SIG-M5 treated with dmso at 0.1 percent for 504 hours (cell line): Measurements from ENCODE around the gene RIC8A.

Experiments used
- DNase-seq: peaks from one replicate; lab custom pipeline; 2025; ENCODE audit not compliant: unreplicated experiment; lab: John Stamatoyannopoulos, UW

Gene RIC8A

GRCh38 chr11:203945-204586 lies 3.4 kb upstream of the RIC8A start:
- DNase-seq: no peak

- DNase-seq: no peak
Observed at GRCh38 chr11:204587-205109, 2.9 kb upstream of the RIC8A start.

- DNase-seq: no peak
Observed at GRCh38 chr11:205221-206001, 2.1 kb upstream of the RIC8A start.

- no peak for DNase-seq
Observed at GRCh38 chr11:206002-206384, 1.5 kb upstream of the RIC8A start.

- DNase-seq: no peak
Observed at GRCh38 chr11:206526-207207, 841 bp upstream of the RIC8A start.

GRCh38 chr11:207863-208180 lies 314 bp downstream of the RIC8A start:
- DNase-seq: peak; percentile 47

GRCh38 chr11:208181-208916 lies 841 bp downstream of the RIC8A start:
- peak; percentile 74 for DNase-seq

GRCh38 chr11:208917-209260 lies 1.4 kb downstream of the RIC8A start:
- DNase-seq: no peak

GRCh38 chr11:209275-210121 lies 2.0 kb downstream of the RIC8A start:
- no peak for DNase-seq

- no peak for DNase-seq
Observed at GRCh38 chr11:210122-210802, 2.8 kb downstream of the RIC8A start.

GRCh38 chr11:210803-211180 lies 3.3 kb downstream of the RIC8A start:
- DNase-seq: no peak

GRCh38 chr11:211295-211694 lies 3.8 kb downstream of the RIC8A start:
- DNase-seq: no peak

GRCh38 chr11:211741-212140 lies 4.2 kb downstream of the RIC8A start:
- no peak for DNase-seq

GRCh38 chr11:212150-213100 lies 4.9 kb downstream of the RIC8A start:
- no peak for DNase-seq

GRCh38 chr11:213111-213510 lies 5.6 kb downstream of the RIC8A start:
- no peak for DNase-seq

GRCh38 chr11:214083-214482 lies 6.6 kb downstream of the RIC8A start:
- no peak for DNase-seq

GRCh38 chr11:215581-216037 lies 8.1 kb downstream of the RIC8A start:
- DNase-seq: no peak

- no peak for DNase-seq
Observed at GRCh38 chr11:216081-216974, 8.8 kb downstream of the RIC8A start.
